IPS-18a (cell line): ENCODE results near the gene C14orf180.

Experiments used
- H3K27ac ChIP-seq: one replicate; pipeline ENCODE4 v1.5.1; 2013; ENCODE audit warnings: low read length
- H3K27me3 ChIP-seq: one replicate; pipeline ENCODE4 v1.6.1; 2013; ENCODE audit warnings: mild to moderate bottlenecking, low read length; ENCODE audit not compliant: control insufficient read depth, insufficient read depth
- H3K36me3 ChIP-seq: one replicate; pipeline ENCODE4 v1.6.1; 2013; ENCODE audit warnings: low read depth, low read length; ENCODE audit not compliant: control insufficient read depth
- H3K4me1 ChIP-seq: one replicate; pipeline ENCODE4 v1.6.1; 2013; ENCODE audit warnings: low read depth, low read length; ENCODE audit not compliant: control insufficient read depth
- H3K4me3 ChIP-seq: one replicate; pipeline ENCODE4 v1.5.1; 2013; ENCODE audit warnings: low read length
- H3K9ac ChIP-seq: one replicate; pipeline ENCODE4 v1.6.1; 2013; ENCODE audit warnings: mild to moderate bottlenecking, low read length, moderate library complexity
- H3K9me3 ChIP-seq: one replicate; pipeline ENCODE4 v1.6.1; 2013; ENCODE audit warnings: low read depth, low read length; ENCODE audit not compliant: control insufficient read depth

The C14orf180 gene

DNA sequence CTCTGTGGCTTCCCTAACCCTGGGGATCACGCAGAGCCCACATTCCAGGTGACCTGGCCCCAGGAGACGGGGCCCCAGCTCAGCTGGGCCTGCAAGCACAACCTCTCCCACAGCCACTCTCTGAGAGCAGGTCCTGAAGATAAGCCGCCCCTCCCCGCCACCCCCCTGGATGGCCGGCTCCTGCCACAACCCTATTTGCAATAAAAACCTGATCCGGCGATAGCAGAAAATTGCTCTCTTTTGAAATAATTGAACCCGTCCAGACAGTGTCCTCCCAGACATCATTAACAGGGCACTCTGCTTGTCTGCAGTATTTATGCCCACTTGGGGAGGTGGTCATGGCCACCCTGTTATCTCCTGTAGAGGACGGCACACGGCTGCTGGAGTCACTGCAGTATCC is 5.0 kb downstream of the C14orf180 start:
- Histone ChIP-seq H3K36me3 (no peaks in the 10 kb centered on the region), H3K4me3 (no peak overlapping the region), H3K27ac (no peak overlapping the region), H3K27me3 (no peaks in the 10 kb centered on the region), H3K9me3 (no peaks in the 10 kb centered on the region), H3K9ac (no peak overlapping the region), H3K4me1 (no peaks in the 10 kb centered on the region)

DNA sequence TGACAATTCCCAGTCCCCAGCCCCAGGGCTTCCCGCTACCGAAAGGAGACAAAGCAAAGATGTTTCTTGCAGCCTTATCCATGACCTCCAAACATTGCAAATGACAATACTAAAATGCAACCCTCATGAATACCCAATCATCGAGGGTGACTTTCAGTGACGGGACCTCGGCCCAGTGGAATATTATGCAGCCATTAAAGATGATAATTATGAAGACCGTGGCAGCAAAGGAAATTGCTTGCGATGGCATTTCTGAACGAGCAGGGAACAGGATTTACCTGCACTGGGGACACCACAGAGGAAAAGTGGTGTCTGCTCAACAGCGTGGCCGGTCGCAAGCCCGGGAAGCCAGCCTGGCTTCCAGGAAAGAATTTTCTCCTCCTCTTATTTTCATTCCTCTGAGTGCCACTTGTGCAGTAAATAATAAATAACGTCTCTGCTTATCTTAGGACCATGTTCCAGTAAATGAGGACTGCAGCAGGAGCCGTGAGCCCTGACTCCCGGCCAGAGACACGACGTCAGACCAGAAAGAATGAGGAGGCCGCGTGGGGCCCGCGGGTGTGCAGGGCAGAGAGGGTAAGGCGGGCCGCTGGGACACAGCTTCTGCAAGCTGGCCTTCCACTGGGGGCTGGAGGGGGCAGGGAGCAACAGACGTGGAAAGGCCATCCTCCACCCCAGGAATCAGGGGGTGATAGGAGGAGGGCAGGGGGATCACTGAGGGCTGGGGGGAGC is 6.6 kb downstream of the C14orf180 start:
- H3K27ac ChIP-seq = no peak overlapping the region
- no peak overlapping the region for H3K9ac ChIP-seq
- no peaks in the 10 kb centered on the region for H3K4me1 ChIP-seq
- H3K4me3 ChIP-seq = no peak overlapping the region
- H3K36me3 ChIP-seq = no peaks in the 10 kb centered on the region
- no peaks in the 10 kb centered on the region for H3K9me3 ChIP-seq
- H3K27me3 ChIP-seq = no peaks in the 10 kb centered on the region

DNA sequence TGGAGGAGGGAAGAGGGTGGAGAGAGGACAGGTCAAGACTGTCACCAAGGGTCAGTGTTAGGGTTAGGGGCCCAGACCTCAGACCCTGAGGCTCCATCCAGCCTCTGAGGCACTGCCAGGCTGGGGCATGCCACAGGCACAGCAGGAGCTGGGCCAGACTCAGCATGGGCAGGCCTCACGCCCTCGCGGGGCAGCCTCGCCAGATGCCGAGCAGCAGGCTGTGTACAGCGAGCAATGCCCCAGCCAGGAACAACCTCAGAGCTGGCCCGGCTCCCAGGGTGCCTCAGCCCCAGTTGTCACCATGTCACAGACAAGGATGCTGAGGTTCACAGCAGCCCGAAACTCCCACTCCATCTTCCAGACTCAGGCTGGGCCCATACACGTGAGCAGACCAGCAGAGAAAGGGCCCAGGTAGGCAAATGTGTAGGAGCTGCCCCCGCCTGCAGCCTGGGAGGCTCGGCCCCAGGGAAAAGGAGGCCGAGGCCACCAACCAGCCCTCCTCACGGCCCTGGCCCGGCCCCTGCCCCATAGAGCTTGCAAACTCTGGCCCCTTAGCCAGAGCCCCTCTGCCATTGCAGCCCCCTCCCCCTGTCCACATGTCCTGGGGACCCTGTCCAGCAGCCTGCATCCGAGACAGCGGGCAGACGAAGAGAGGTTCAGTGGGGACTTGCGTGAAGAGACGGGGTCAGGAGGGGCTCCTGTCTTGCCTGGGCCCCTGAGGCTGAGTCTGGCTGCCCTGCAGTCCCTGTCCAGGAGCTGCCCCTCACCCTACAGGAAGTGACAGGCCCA is 7.5 kb downstream of the C14orf180 start:
- no peak overlapping the region for H3K4me3 ChIP-seq
- H3K9me3 ChIP-seq = no peaks in the 10 kb centered on the region
- no peak overlapping the region for H3K27ac ChIP-seq
- H3K4me1 ChIP-seq = no peaks in the 10 kb centered on the region
- no peak overlapping the region for H3K9ac ChIP-seq
- H3K36me3 ChIP-seq = no peaks in the 10 kb centered on the region
- H3K27me3 ChIP-seq = no peaks in the 10 kb centered on the region

DNA sequence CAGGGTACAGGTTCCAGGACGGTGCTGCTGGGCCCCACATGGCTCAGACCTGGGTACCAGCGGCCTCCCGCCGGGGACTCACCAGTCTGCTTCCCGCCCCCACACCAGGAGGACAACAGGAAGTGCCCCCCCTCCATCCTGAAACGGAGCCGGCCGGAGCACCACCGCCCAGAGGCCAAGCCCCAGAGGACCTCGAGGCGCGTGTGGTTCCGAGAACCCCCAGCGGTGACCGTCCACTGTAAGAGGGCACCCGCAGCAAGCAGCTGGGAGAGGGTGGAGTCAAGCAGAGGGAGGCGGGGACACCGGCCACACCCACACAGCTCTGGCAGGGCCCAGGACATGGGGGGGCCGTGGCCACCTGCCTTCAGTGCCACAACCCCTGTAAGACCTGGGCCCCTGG is 8.1 kb downstream of the C14orf180 start:
- no peak overlapping the region for H3K9ac ChIP-seq
- no peaks in the 10 kb centered on the region for H3K4me1 ChIP-seq
- no peak overlapping the region for H3K4me3 ChIP-seq
- no peaks in the 10 kb centered on the region for H3K36me3 ChIP-seq
- H3K27me3 ChIP-seq = no peaks in the 10 kb centered on the region
- no peaks in the 10 kb centered on the region for H3K9me3 ChIP-seq
- no peak overlapping the region for H3K27ac ChIP-seq

DNA sequence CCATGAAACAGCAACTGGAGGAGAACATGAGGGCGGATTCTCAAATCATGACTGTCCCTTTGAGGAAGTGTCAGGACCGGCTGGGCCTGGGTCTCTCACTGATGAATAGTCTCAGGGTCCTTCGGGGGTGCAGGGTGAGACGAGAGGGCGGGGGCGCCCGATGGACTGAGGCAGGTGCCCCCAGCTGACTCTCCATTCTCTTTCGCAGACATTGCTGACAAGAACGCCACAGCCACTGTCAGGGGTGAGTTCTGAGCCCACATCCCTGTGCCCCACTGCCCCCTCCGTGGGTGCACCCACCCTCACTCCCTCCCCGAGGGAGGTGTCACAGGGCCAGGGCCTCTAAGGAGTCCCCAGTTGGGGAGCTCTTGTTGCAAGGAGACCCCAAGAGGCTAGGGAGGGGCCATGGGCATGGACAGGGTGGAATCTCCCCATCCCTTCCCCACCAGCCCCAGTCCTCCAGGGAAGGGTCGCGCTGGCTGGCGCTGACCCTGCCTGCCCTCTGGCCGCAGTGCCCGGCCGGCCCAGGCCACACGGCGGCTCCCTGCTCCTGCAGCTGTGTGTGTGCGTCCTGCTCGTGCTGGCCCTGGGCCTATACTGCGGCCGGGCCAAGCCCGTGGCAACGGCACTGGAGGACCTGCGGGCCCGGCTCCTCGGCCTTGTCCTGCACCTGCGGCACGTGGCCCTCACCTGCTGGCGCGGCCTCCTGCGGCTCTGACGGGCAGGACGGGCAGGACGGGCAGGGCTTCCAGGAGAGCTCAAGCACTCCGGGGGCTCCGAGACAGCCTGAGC is 8.7 kb downstream of the C14orf180 start:
- Histone ChIP-seq H3K27ac (no peak overlapping the region), H3K9me3 (no peaks in the 10 kb centered on the region), H3K36me3 (no peaks in the 10 kb centered on the region), H3K27me3 (no peaks in the 10 kb centered on the region), H3K4me3 (no peak overlapping the region), H3K4me1 (no peaks in the 10 kb centered on the region), H3K9ac (no peak overlapping the region)

DNA sequence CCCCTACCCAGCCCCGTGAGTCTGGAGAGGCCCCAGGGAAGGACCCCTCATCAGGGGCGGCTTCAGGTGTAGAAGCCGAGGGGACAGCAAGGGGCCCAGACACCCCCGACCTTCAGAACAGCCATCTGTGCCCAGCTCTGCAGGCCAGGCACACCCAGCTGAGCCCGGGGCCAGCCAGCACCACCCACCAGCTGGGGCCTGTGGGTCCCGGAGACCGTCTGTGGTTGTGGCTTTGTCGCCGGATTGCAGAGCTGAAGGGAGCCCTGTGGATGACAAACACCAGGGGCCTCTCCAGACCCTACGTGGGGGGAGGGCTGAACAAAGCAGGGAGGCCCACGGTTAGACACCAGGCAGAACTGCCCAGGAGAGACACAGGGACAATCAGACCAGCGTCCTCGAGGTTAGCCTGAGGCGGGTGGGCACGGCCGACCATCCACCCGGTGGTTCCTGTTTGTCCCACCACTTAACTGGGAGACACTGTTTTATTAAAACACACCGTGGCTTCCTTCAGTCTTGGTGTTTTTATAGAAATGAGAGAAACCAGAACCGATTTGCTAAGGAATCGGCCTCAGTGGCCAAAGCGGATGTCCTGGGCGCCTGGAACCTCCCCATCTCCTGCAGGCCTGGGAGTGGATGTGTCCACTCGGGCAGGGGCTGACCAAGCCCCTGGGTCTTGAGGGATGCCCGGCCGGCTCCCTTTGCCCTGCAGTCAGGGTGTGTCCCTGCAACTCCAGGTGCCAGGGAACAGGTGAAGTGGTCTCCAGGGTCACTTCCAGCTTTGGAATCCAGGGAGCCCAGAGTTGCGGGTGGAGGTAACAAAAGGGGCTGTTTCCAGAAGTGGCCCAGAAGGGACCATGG is 10.0 kb downstream of the C14orf180 start:
- Histone ChIP-seq H3K36me3 (no peaks in the 10 kb centered on the region), H3K27me3 (no peaks in the 10 kb centered on the region), H3K9ac (no peak overlapping the region), H3K9me3 (no peaks in the 10 kb centered on the region), H3K27ac (no peak overlapping the region), H3K4me3 (no peak overlapping the region), H3K4me1 (no peaks in the 10 kb centered on the region)

DNA sequence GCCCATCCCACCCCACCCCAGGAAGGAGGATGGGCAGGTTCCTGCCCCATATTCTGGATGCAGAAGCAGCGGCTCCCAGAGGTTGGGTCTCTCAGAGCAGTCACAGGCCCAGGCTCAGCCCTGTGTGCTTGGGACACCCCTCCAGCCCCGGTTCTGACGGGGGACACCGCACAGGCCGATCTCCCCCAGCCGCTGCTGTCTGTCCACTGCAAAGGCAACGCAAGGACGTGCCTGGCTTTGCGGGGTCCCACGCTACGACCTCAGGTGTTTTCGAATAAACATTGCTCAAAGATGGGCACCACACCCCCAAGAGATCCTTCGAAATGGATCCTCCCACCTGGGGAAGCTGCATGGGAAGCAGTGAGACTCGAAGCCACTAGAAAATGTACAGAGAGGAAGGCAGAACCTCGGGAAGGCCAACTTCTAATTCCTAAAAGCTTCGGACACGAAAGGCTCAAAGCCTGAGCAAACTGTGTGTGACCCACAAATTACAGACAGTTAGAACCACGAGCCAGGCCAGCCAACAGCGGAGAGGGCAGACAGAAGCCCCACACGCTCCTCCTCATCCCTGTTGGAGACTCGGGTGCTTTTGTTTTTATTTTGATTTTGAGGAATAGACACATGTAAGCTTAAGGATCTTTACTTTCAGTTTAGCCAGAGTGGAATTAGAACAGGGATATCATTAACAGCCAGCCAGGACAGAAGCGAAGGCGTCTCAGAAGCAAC is 10.8 kb downstream of the C14orf180 start:
- Histone ChIP-seq H3K4me3 (no peak overlapping the region), H3K27me3 (no peaks in the 10 kb centered on the region), H3K9ac (no peak overlapping the region), H3K4me1 (no peaks in the 10 kb centered on the region), H3K9me3 (no peaks in the 10 kb centered on the region), H3K27ac (no peak overlapping the region), H3K36me3 (no peaks in the 10 kb centered on the region)

DNA sequence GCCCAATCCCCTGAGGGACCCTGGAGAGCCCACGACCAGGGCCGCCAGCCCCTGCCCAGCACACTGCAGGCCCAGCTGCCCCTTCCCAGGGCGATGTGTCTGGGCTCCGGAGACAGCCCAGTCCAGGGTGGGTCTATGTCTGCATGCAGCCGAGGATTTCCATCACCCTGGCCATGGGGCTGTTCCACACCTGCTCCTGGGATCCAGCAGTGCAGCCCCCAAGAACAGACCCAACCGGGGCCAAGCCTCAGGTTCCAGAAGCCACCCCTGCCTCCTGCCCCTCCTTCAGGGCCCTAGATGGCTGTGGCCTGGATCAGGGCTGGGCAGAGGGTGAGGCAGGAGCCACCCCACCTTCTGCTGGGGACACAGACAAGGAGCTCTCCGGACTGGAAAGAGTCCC is 11.5 kb downstream of the C14orf180 start:
- no peaks in the 10 kb centered on the region for H3K36me3 ChIP-seq
- H3K9ac ChIP-seq = no peak overlapping the region
- no peaks in the 10 kb centered on the region for H3K27me3 ChIP-seq
- no peak overlapping the region for H3K4me3 ChIP-seq
- no peak overlapping the region for H3K27ac ChIP-seq
- H3K4me1 ChIP-seq = no peaks in the 10 kb centered on the region
- H3K9me3 ChIP-seq = no peaks in the 10 kb centered on the region

DNA sequence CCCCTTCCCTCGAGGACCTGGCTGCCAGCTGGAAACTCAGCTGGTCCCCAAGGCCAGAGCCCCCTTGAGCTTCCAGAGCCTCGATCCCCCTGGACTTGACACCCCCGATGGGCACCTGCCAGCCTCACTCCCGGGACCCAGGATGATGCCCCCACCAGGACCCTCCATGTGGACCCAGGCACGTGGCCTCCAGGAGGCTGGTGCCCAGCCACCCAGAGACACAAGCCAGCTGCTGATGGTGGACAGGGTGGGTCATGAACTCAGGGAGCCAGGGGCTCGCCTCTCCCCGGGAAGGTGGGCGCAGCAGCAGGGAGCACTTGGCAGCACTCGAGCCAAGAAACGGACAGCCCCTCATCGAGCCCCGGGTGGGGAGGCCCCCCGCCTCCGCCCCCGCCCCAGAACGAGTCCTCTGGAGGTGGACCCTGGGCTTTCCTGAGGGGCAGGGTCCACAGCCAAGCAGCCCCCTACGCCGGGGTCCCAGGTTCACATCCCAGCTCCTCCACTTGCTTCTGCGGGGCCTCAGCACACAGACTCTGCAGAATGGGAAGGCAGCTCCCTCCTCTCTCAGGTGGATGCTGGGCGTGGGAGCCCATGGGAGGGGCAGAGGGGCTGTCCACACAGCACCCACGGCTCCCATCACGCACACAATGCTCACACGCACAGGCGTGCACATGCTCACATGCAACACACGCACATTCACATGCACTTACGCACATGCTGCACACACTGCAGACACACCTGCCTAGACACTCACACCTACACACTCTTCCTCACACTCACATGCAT is 12.1 kb downstream of the C14orf180 start:
- Histone ChIP-seq H3K4me3 (no peak overlapping the region), H3K36me3 (no peaks in the 10 kb centered on the region), H3K27me3 (no peaks in the 10 kb centered on the region), H3K9ac (no peak overlapping the region), H3K27ac (no peak overlapping the region), H3K9me3 (no peaks in the 10 kb centered on the region), H3K4me1 (no peaks in the 10 kb centered on the region)

DNA sequence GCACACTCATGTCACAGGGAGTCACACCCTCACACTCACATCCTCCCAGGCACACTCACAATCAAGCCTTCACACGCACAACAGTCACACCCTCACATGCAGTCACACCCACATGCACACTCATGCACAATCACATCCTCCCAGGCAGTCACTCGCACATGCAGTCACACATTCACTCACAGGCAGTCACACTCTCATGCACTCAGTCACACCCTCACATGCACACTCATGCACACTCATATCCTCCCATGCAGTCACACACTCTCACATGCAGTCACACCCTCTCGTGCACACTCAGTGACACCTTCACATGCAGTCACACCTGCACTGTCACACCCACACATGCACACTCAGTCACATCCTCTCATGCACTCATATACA is 12.7 kb downstream of the C14orf180 start:
- H3K36me3 ChIP-seq = no peaks in the 10 kb centered on the region

More for the DNA sequence above, 12.7 kb downstream of the C14orf180 start:
- Histone ChIP-seq H3K4me1 (no peaks in the 10 kb centered on the region), H3K4me3 (no peak overlapping the region), H3K9ac (no peak overlapping the region), H3K9me3 (no peaks in the 10 kb centered on the region), H3K27ac (no peak overlapping the region), H3K27me3 (no peaks in the 10 kb centered on the region)
